ENCODE measurements around the gene LAMA3.

LAMA3 gene

DNA sequence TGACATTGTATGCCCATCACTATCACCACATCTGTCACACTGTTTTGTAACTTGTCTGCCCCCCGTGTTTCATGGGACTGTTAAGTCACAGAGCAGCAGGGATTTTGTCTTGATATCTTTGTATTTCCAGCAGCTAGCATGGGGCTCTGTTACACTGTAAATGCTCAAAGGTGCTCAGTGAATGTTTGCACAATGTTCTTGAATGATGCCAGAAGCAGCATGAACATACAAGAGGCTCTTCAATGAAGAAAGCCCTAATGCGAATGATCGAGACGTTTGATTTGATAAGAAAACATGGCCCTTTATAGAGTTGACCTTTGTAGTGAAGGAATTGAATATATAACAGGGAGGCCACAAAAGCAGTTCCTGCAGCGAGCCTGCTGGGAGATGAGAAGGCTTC lies 204.4 kb downstream of the LAMA3 start:
- ChIA-PET POLR2A (interaction anchor here (1.0 kb wide), 1 partner anchor 245 kb away, joined by 7 read pairs; the partner anchor contains the start of gene CABYR), CTCF (interaction anchor here (0.6 to 0.7 kb wide), 2 partner anchors 20 to 25 kb away, joined by 3 to 4 read pairs; no protein-coding TSS in a partner anchor)
- Histone ChIP-seq H3K36me3 (ENCODE audit: control insufficient read depth in 2 of 2, insufficient read depth in 1 of 2, low read length in 2 of 2) (peaks cover 3 to 23% of the 10 kb centered on the region in 2 experiments), H3K9me3 (ENCODE audit: control insufficient read depth, insufficient read depth, low read depth, low read length) (no peaks in the 10 kb centered on the region), H3K4me1 (ENCODE audit: control insufficient read depth, insufficient read depth, low read length) (no peaks in the 10 kb centered on the region), H3K27ac (ENCODE audit: extremely low read depth, low read depth, low read length) (no peak overlapping the region), H3K4me3 (ENCODE audit: low read depth, low read length) (no peak overlapping the region)
- TF ChIP-seq ZNF555 (tag by site-specific recombination; conservative IDR thresholded peaks at IDR 0.05) (no peak), ZBTB20 (tag by site-specific recombination; IDR thresholded peaks at IDR 0.05) (no peak)
- TF ChIP-seq, protein P1, sequence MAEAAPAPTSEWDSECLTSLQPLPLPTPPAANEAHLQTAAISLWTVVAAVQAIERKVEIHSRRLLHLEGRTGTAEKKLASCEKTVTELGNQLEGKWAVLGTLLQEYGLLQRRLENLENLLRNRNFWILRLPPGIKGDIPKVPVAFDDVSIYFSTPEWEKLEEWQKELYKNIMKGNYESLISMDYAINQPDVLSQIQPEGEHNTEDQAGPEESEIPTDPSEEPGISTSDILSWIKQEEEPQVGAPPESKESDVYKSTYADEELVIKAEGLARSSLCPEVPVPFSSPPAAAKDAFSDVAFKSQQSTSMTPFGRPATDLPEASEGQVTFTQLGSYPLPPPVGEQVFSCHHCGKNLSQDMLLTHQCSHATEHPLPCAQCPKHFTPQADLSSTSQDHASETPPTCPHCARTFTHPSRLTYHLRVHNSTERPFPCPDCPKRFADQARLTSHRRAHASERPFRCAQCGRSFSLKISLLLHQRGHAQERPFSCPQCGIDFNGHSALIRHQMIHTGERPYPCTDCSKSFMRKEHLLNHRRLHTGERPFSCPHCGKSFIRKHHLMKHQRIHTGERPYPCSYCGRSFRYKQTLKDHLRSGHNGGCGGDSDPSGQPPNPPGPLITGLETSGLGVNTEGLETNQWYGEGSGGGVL (tag by site-specific recombination; IDR thresholded peaks at IDR 0.05): no peak

- Histone ChIP-seq H3K27ac (ENCODE audit: extremely low read depth, low read depth, low read length) (no peak overlapping the region), H3K36me3 (ENCODE audit: control insufficient read depth in 2 of 2, insufficient read depth in 1 of 2, low read length in 2 of 2) (peaks cover 3 to 33% of the 10 kb centered on the region in 2 experiments), H3K4me1 (ENCODE audit: control insufficient read depth, insufficient read depth, low read length) (no peaks in the 10 kb centered on the region), H3K9me3 (ENCODE audit: control insufficient read depth, insufficient read depth, low read depth, low read length) (no peaks in the 10 kb centered on the region), H3K4me3 (ENCODE audit: low read depth, low read length) (no peak overlapping the region)
- ChIA-PET POLR2A (no interaction called here), CTCF (interaction anchor here (0.7 kb wide), 1 partner anchor 24 kb away, joined by 4 read pairs; no protein-coding TSS in a partner anchor)
- TF ChIP-seq ZNF843 (tag by site-specific recombination; IDR thresholded peaks at IDR 0.05): no peak
- no peak for TF ChIP-seq ZSCAN30 (tag by site-specific recombination; IDR thresholded peaks at IDR 0.05)
- no peak for TF ChIP-seq PRDM1 (tag by site-specific recombination; IDR thresholded peaks at IDR 0.05)
- TF ChIP-seq, protein P2, sequence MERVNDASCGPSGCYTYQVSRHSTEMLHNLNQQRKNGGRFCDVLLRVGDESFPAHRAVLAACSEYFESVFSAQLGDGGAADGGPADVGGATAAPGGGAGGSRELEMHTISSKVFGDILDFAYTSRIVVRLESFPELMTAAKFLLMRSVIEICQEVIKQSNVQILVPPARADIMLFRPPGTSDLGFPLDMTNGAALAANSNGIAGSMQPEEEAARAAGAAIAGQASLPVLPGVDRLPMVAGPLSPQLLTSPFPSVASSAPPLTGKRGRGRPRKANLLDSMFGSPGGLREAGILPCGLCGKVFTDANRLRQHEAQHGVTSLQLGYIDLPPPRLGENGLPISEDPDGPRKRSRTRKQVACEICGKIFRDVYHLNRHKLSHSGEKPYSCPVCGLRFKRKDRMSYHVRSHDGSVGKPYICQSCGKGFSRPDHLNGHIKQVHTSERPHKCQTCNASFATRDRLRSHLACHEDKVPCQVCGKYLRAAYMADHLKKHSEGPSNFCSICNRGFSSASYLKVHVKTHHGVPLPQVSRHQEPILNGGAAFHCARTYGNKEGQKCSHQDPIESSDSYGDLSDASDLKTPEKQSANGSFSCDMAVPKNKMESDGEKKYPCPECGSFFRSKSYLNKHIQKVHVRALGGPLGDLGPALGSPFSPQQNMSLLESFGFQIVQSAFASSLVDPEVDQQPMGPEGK (tag by site-specific recombination; IDR thresholded peaks at IDR 0.05): no peak
- no peak for TF ChIP-seq ZBTB8A (tag by site-specific recombination; IDR thresholded peaks at IDR 0.05)
- no peak for TF ChIP-seq ZNF830 (tag by site-specific recombination; IDR thresholded peaks at IDR 0.05; ENCODE audit: low read depth)
- TF ChIP-seq ZNF223 (tag by site-specific recombination; IDR thresholded peaks at IDR 0.05): no peak
- no peak for TF ChIP-seq ZNF624 (tag by site-specific recombination; IDR thresholded peaks at IDR 0.05)
- no peak for TF ChIP-seq ZNF610 (tag by site-specific recombination; IDR thresholded peaks at IDR 0.05; ENCODE audit: borderline replicate concordance)
- TF ChIP-seq ZNF138 (tag by site-specific recombination; IDR thresholded peaks at IDR 0.05; ENCODE audit: borderline replicate concordance): no peak
- TF ChIP-seq ZBTB21 (tag by site-specific recombination; IDR thresholded peaks at IDR 0.05): no peak
- no peak for TF ChIP-seq ZNF350 (tag by site-specific recombination; IDR thresholded peaks at IDR 0.05)
- TF ChIP-seq ZNF645 (tag by site-specific recombination; IDR thresholded peaks at IDR 0.05): no peak
- no peak for TF ChIP-seq GLIS1 (tag by site-specific recombination; IDR thresholded peaks at IDR 0.05)
- no peak for TF ChIP-seq SP2 (tag by site-specific recombination; IDR thresholded peaks at IDR 0.05)
- TF ChIP-seq ZNF585B (tag by site-specific recombination; IDR thresholded peaks at IDR 0.05): no peak
- TF ChIP-seq ZBTB11 (tag by site-specific recombination; conservative IDR thresholded peaks at IDR 0.05; ENCODE audit: low read depth): no peak
- TF ChIP-seq, protein P3, sequence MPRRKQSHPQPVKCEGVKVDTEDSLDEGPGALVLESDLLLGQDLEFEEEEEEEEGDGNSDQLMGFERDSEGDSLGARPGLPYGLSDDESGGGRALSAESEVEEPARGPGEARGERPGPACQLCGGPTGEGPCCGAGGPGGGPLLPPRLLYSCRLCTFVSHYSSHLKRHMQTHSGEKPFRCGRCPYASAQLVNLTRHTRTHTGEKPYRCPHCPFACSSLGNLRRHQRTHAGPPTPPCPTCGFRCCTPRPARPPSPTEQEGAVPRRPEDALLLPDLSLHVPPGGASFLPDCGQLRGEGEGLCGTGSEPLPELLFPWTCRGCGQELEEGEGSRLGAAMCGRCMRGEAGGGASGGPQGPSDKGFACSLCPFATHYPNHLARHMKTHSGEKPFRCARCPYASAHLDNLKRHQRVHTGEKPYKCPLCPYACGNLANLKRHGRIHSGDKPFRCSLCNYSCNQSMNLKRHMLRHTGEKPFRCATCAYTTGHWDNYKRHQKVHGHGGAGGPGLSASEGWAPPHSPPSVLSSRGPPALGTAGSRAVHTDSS (tag by site-specific recombination; IDR thresholded peaks at IDR 0.05): no peak
- TF ChIP-seq ZNF692 (tag by site-specific recombination; IDR thresholded peaks at IDR 0.05): no peak
Observed at GRCh38 chr18:23894661-23895175, 205.5 kb downstream of the LAMA3 start.
